MCF 10A (cell line): ENCODE data around the gene QSOX2. TPM values are rescaled to one million over a fixed set of nuclear protein-coding genes. Genes with fewer than 3 reads are reported as not detected.

Experiments used
- BruUV-seq: library from RNA; stranded (reverse); fragments of 400-500 nt; replicated peaks from 2 replicates; lab custom pipeline; 2021; lab: Mats Ljungman, UMichigan
- CTCF ChIA-PET: fragments of 300-600 bp; sonication (Branson Sonifier 250); formaldehyde crosslinking; extraction: SDS; loops from one replicate; lab custom pipeline; 2021; ENCODE audit warnings: antibody characterized with exemption, inconsistent platforms; lab: Yijun Ruan, JAX
- POLR2A ChIA-PET: fragments of 300-600, 350-650 bp; sonication (Branson Sonifier 250); formaldehyde crosslinking; extraction: SDS; loops from one replicate; lab custom pipeline; 2020; ENCODE audit warnings: antibody characterized with exemption, inconsistent platforms; lab: Yijun Ruan, JAX
- DNase-seq: peaks from one replicate; pipeline ENCODE4 v3.0.0-alpha.2; 2018; ENCODE audit not compliant: unreplicated experiment
- H3K27ac Mint-ChIP-seq: one replicate; pipeline ENCODE4 v1.8.0; 2022; ENCODE audit warnings: mild to moderate bottlenecking, low read depth, mixed read lengths; ENCODE audit not compliant: unreplicated experiment
- H3K27me3 Mint-ChIP-seq: one replicate; pipeline ENCODE4 v1.8.0; 2022; ENCODE audit warnings: mixed read lengths; ENCODE audit not compliant: insufficient read depth, unreplicated experiment
- H3K36me3 Mint-ChIP-seq: one replicate; pipeline ENCODE4 v1.8.0; 2022; ENCODE audit warnings: mild to moderate bottlenecking, moderate library complexity, mixed read lengths; ENCODE audit not compliant: insufficient read depth, unreplicated experiment
- H3K4me1 Mint-ChIP-seq: one replicate; pipeline ENCODE4 v1.8.0; 2022; ENCODE audit warnings: mixed read lengths; ENCODE audit not compliant: insufficient read depth, unreplicated experiment
- H3K4me3 Mint-ChIP-seq: one replicate; pipeline ENCODE4 v1.8.0; 2022; ENCODE audit warnings: mild to moderate bottlenecking, moderate library complexity, mixed read lengths; ENCODE audit not compliant: unreplicated experiment
- H3K9me3 Mint-ChIP-seq: one replicate; pipeline ENCODE4 v1.8.0; 2022; ENCODE audit warnings: mixed read lengths; ENCODE audit not compliant: unreplicated experiment
- intact Hi-C: fragments of 100-400 bp; cut with micrococcal nuclease; formaldehyde crosslinking; loops from 2 replicates; pipeline ENCODE4 v1.14.1; 2022
- total RNA-seq: library from RNA; stranded (reverse); gene quantifications from 2 replicates; pipeline ENCODE4 v1.2.3, GENCODE V29; 2022
- TF ChIP-seq, protein P1 (sequence below): fragments of 200-600 bp; IDR thresholded peaks from one replicate; pipeline ENCODE4 v1.8.0; 2022; ENCODE audit warnings: antibody characterized with exemption, mild to moderate bottlenecking; ENCODE audit not compliant: unreplicated experiment

The QSOX2 gene
- total RNA-seq, 1 experiment from 2014 or later: 27.7 TPM

DNA sequence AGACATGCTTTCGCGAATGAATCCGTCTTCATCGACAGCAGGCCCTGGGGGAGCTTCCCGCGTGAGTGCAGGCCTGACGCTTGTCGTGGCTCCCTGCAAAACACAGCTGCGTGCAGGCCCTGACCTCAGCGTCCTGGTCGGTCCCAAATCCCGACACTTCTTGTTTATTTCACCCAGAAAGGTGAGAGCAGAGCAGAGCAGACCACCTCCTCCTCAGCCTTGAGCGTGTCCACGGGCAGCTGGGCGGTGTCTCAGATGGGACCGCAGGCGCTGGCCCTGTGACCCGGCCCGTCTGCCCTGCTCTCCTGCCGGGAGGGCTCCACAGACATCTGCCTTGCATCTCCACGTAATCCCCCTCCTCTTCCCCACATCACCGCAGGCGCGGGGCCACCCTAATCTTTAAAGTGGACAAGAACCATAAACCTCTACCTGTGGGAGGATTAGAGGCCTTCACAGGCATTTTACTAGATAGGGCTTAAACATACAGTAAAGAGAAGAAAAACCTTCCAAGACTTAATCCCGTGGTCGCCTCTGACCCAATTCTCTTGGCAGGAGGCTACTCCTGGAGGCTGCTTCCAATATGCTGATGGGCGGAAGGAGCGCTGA is 33.2 kb downstream of the QSOX2 start:
- peaks cover 54% of the 10 kb centered on the region for H3K36me3 Mint-ChIP-seq
- DNase-seq: no peak
- H3K4me3 Mint-ChIP-seq: no peak overlapping the region
- TF ChIP-seq, protein P1, sequence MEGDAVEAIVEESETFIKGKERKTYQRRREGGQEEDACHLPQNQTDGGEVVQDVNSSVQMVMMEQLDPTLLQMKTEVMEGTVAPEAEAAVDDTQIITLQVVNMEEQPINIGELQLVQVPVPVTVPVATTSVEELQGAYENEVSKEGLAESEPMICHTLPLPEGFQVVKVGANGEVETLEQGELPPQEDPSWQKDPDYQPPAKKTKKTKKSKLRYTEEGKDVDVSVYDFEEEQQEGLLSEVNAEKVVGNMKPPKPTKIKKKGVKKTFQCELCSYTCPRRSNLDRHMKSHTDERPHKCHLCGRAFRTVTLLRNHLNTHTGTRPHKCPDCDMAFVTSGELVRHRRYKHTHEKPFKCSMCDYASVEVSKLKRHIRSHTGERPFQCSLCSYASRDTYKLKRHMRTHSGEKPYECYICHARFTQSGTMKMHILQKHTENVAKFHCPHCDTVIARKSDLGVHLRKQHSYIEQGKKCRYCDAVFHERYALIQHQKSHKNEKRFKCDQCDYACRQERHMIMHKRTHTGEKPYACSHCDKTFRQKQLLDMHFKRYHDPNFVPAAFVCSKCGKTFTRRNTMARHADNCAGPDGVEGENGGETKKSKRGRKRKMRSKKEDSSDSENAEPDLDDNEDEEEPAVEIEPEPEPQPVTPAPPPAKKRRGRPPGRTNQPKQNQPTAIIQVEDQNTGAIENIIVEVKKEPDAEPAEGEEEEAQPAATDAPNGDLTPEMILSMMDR: no peak
- POLR2A ChIA-PET: no interaction called here
- no TSS peak for BruUV-seq
- no peaks in the 10 kb centered on the region for H3K4me1 Mint-ChIP-seq
- no peaks in the 10 kb centered on the region for H3K9me3 Mint-ChIP-seq
- CTCF ChIA-PET: interaction anchor here (0.7 kb wide), 2 partner anchors 13 to 42 kb away, joined by 3 to 4 read pairs; no protein-coding TSS in a partner anchor
- H3K27me3 Mint-ChIP-seq: no peaks in the 10 kb centered on the region
- intact Hi-C loops: no loop called here
- no peak overlapping the region for H3K27ac Mint-ChIP-seq

- no peak for DNase-seq
- Mint-ChIP-seq H3K9me3 (no peaks in the 10 kb centered on the region), H3K4me1 (no peaks in the 10 kb centered on the region), H3K27me3 (no peaks in the 10 kb centered on the region), H3K36me3 (peaks cover 53% of the 10 kb centered on the region), H3K27ac (no peak overlapping the region), H3K4me3 (no peak overlapping the region)
- ChIA-PET POLR2A (interaction anchor here (0.7 kb wide), 1 partner anchor 8 kb away, joined by 4 read pairs; no protein-coding TSS in a partner anchor), CTCF (interaction anchor here (0.7 kb wide), 1 partner anchor 14 kb away, joined by 3 read pairs; no protein-coding TSS in a partner anchor)
- BruUV-seq: no TSS peak
- intact Hi-C loops: no loop called here
- TF ChIP-seq, protein P1: no peak
Observed at GRCh38 chr9:136211441-136212344, 33.9 kb downstream of the QSOX2 start.

- no peak for DNase-seq
- Mint-ChIP-seq H3K4me3 (no peak overlapping the region), H3K36me3 (peaks cover 47% of the 10 kb centered on the region), H3K4me1 (no peaks in the 10 kb centered on the region), H3K27me3 (no peaks in the 10 kb centered on the region), H3K9me3 (no peaks in the 10 kb centered on the region), H3K27ac (no peak overlapping the region)
- BruUV-seq: no TSS peak
- intact Hi-C loops: no loop called here
- TF ChIP-seq, protein P1: no peak
- POLR2A ChIA-PET: interaction anchor here (0.7 kb wide), 1 partner anchor 9 kb away, joined by 4 read pairs; no protein-coding TSS in a partner anchor
- CTCF ChIA-PET: no interaction called here
Observed at GRCh38 chr9:136211006-136211405, 34.6 kb downstream of the QSOX2 start.

GRCh38 chr9:136210276-136210675 is 35.3 kb downstream of the QSOX2 start:
- no TSS peak for BruUV-seq
- no peaks in the 10 kb centered on the region for H3K9me3 Mint-ChIP-seq
- no peaks in the 10 kb centered on the region for H3K27me3 Mint-ChIP-seq
- ChIA-PET CTCF (interaction anchor here (0.6 kb wide), 1 partner anchor 330 kb away, joined by 4 read pairs; no protein-coding TSS in a partner anchor), POLR2A (no interaction called here)
- H3K4me3 Mint-ChIP-seq: no peak overlapping the region
- DNase-seq: no peak
- no peak overlapping the region for H3K27ac Mint-ChIP-seq
- peaks cover 39% of the 10 kb centered on the region for H3K36me3 Mint-ChIP-seq
- intact Hi-C loops: no loop called here
- no peaks in the 10 kb centered on the region for H3K4me1 Mint-ChIP-seq
- TF ChIP-seq, protein P1: no peak
